Measurements from ENCODE around the gene CADPS. TPM values are rescaled to one million over a fixed set of nuclear protein-coding genes. Genes with fewer than 3 reads are reported as not detected.

The CADPS gene
- polyA plus RNA-seq, 3 donors, result not detected

DNA sequence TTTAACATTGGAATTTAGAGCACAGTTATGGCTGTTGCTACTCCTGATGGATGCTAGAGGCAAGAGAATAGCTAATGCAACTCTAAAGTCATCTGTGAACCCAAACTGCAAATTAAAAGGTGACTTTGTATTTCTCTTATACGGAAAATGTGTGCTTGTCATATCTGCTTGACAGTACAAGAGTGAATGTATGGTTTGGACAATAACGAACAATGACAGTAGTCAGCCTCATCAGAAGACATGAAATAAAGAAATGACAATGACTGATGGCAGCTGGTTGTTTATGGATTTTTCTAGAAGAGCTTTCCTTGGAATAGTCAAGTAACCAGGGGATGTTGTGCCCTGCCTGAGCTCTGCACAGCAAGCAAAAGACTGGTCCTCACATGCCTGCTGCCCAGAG, 333.0 kb downstream of the CADPS start:
- H3K4me1 Mint-ChIP-seq, result no peaks in the 10 kb centered on the region
- H3K4me3 ChIP-seq (replicated peaks in 1 of 3; ENCODE audit: low read depth in 2 of 3, low read length in 3 of 3), result no peak overlapping the region
- H3K4me2 ChIP-seq (replicated peaks; ENCODE audit: extremely low read depth, low read length, poor library complexity, severe bottlenecking), result no peak overlapping the region
- intact Hi-C loops (cut with micrococcal nuclease), result no loop called here
- 90% methylated on average over 2 of the region's 2 CpGs for WGBS (ENCODE audit: insufficient coverage)
- no peak overlapping the region for H2AFZ ChIP-seq (ENCODE audit: insufficient read depth, low read depth, low read length, poor library complexity, severe bottlenecking)
- H3K79me2 ChIP-seq (ENCODE audit: insufficient read depth, low read length), result no peaks in the 10 kb centered on the region
- H3K27me3 Mint-ChIP-seq (ENCODE audit: low read depth in 3 of 3), result peaks cover 0 to 2% (median 1%) of the 10 kb centered on the region in 3 donors
- no peaks in the 10 kb centered on the region for H3K36me3 Mint-ChIP-seq
- TF ChIP-seq, protein P1, sequence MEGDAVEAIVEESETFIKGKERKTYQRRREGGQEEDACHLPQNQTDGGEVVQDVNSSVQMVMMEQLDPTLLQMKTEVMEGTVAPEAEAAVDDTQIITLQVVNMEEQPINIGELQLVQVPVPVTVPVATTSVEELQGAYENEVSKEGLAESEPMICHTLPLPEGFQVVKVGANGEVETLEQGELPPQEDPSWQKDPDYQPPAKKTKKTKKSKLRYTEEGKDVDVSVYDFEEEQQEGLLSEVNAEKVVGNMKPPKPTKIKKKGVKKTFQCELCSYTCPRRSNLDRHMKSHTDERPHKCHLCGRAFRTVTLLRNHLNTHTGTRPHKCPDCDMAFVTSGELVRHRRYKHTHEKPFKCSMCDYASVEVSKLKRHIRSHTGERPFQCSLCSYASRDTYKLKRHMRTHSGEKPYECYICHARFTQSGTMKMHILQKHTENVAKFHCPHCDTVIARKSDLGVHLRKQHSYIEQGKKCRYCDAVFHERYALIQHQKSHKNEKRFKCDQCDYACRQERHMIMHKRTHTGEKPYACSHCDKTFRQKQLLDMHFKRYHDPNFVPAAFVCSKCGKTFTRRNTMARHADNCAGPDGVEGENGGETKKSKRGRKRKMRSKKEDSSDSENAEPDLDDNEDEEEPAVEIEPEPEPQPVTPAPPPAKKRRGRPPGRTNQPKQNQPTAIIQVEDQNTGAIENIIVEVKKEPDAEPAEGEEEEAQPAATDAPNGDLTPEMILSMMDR (IDR thresholded peaks at IDR 0.05), result no peak
- no peak overlapping the region for H3K27ac Mint-ChIP-seq
- no peak for DNase-seq
- no peaks in the 10 kb centered on the region for H3K4me1 ChIP-seq (ENCODE audit: control insufficient read depth in 1 of 2, insufficient read depth in 2 of 2, low read length in 2 of 2)
- H3K4me3 Mint-ChIP-seq, result no peak overlapping the region
- no peaks in the 10 kb centered on the region for H3K36me3 ChIP-seq (replicated peaks in 1 of 2; ENCODE audit: control insufficient read depth in 1 of 2, insufficient read depth in 2 of 2, low read length in 2 of 2)
- H3K9me3 Mint-ChIP-seq, result no peaks in the 10 kb centered on the region
- no peaks in the 10 kb centered on the region for H3K27me3 ChIP-seq (ENCODE audit: control insufficient read depth in 2 of 2, insufficient read depth in 2 of 2, low read length in 2 of 2)
- no peak overlapping the region for H3K27ac ChIP-seq (ENCODE audit: low read depth in 1 of 2, low read length in 2 of 2)
- H3K9me3 ChIP-seq (replicated peaks in 1 of 2; ENCODE audit: control insufficient read depth in 1 of 2, insufficient read depth in 1 of 2, low read length in 2 of 2), result no peaks in the 10 kb centered on the region
- no peaks in the 10 kb centered on the region for H4K20me1 ChIP-seq (ENCODE audit: insufficient read depth, low read length)
- H3K9ac ChIP-seq (ENCODE audit: insufficient read depth, low read length, poor library complexity, severe bottlenecking), result no peak overlapping the region

DNA sequence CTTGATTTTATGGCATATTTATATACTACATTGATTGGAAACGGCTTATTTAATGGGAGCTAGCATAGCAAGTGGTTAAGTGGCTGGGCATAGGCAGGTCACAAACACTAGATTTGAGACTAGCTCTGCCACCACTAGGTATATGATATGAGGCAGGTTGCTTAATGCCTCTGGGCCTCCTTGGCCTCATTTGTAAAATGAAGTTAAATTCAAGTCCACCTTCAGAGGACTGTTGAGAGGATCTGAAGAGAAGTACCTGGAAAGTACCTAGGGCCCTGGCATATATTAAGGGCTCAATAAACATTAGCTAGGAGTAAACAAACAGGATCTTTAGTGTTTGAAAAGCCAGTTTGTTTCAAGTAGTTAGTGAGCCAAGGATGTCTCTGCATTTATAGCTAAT, 335.5 kb downstream of the CADPS start:
- Histone ChIP-seq H2AFZ (ENCODE audit: insufficient read depth, low read depth, low read length, poor library complexity, severe bottlenecking) (no peak overlapping the region), H3K27ac (ENCODE audit: low read depth in 1 of 2, low read length in 2 of 2) (no peak overlapping the region), H3K4me2 (replicated peaks; ENCODE audit: extremely low read depth, low read length, poor library complexity, severe bottlenecking) (no peak overlapping the region), H3K4me1 (ENCODE audit: control insufficient read depth in 1 of 2, insufficient read depth in 2 of 2, low read length in 2 of 2) (no peaks in the 10 kb centered on the region), H4K20me1 (ENCODE audit: insufficient read depth, low read length) (no peaks in the 10 kb centered on the region), H3K36me3 (replicated peaks in 1 of 2; ENCODE audit: control insufficient read depth in 1 of 2, insufficient read depth in 2 of 2, low read length in 2 of 2) (no peaks in the 10 kb centered on the region), H3K27me3 (ENCODE audit: control insufficient read depth in 2 of 2, insufficient read depth in 2 of 2, low read length in 2 of 2) (no peaks in the 10 kb centered on the region), H3K79me2 (ENCODE audit: insufficient read depth, low read length) (no peaks in the 10 kb centered on the region), H3K9ac (ENCODE audit: insufficient read depth, low read length, poor library complexity, severe bottlenecking) (no peak overlapping the region), H3K4me3 (replicated peaks in 1 of 3; ENCODE audit: low read depth in 2 of 3, low read length in 3 of 3) (no peak overlapping the region), H3K9me3 (replicated peaks in 1 of 2; ENCODE audit: control insufficient read depth in 1 of 2, insufficient read depth in 1 of 2, low read length in 2 of 2) (no peaks in the 10 kb centered on the region)
- Mint-ChIP-seq H3K9me3 (no peaks in the 10 kb centered on the region), H3K27ac (no peak overlapping the region), H3K4me3 (no peak overlapping the region), H3K4me1 (no peaks in the 10 kb centered on the region), H3K36me3 (no peaks in the 10 kb centered on the region), H3K27me3 (ENCODE audit: low read depth in 3 of 3) (peaks cover 0 to 2% (median 1%) of the 10 kb centered on the region in 3 donors)
- DNase-seq, result no peak
- intact Hi-C loops (cut with micrococcal nuclease), result no loop called here
- WGBS (ENCODE audit: insufficient coverage), result no CpG with 5 or more reads among the region's 1 CpG
- TF ChIP-seq, protein P1 (IDR thresholded peaks at IDR 0.05), result no peak
